Fibroblast of gingiva (primary cell): ENCODE measurements around the gene SIPA1L2.

ENCODE experiments used
- DNase-seq: peaks from one replicate; pipeline ENCODE4 v3.0.0-alpha.2; 2011; ENCODE audit warnings: low read depth

Gene SIPA1L2

DNA sequence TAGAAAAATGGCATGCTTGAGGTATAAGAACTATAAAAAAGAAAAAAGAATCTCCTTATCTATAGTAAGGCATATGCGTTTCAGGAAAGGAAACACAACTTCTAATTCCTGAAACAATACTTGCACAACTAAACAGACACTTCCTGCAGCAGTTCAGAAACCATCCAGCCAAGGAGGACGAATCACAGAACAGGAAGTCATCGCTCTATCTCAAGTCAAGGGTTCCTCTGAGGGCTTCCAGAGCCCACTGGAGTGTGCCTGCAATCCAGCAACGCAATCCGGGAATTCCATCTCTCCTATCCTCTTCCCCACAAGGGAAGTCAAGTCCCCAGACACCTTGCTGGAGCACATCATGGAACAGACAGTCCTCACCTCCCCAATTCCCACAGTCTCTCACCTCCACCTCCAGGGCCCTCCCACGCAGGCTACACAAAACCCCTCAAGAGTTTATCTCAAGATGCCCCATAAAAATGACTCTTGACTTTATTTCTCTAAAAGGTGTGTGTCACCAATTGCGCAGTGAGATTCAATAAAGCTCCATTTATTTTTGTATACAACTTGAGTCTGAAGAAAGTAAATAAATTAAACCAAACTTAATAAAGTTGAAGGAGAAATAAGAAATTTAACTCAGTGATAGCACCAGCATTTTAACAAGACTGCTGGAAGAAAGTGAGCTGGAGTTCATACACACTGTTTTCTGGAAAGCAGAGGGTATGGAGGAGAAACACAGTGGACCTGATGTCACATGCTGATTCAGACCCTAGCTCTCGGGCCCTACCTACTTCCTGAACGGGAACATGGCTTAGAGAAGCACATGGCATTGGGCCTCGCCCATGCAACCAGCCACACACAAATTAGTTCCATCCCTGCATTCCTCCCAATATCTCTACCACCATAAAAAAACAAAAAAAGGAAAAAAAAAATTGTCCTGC lies 39.9 kb downstream of the SIPA1L2 start:
- DNase-seq, result peak; percentile 24

DNA sequence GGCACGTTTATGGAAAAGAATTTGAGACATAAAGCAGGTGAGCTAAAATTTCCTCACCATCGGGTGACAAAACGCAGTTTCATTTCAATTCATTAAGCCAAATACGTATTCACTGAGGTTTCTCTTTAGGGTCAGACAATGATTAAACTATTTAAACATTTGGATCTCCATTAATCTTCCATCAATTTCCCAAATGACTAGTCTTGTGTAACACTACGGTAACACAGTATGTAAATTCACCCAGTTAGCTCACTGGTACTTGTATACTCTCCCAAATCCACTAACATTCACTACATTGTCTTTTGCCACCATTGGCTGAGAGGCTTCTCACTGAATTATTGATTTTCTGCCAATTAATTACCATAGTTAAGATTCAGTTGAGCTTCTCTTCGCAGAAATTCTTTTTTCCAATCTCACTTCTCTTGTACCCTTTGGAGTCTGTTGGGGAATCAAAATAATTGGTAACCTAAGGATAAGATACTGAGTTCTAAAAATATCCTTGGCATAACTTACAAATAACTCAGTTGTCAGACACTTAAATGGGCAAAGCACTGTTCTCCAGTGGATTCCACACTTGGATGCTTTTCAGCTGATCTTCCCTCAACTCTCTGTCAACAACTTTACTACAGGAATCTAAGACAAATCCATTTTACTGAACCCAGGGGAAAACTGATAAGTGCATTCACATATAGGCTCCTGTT lies 40.7 kb downstream of the SIPA1L2 start:
- no peak for DNase-seq

DNA sequence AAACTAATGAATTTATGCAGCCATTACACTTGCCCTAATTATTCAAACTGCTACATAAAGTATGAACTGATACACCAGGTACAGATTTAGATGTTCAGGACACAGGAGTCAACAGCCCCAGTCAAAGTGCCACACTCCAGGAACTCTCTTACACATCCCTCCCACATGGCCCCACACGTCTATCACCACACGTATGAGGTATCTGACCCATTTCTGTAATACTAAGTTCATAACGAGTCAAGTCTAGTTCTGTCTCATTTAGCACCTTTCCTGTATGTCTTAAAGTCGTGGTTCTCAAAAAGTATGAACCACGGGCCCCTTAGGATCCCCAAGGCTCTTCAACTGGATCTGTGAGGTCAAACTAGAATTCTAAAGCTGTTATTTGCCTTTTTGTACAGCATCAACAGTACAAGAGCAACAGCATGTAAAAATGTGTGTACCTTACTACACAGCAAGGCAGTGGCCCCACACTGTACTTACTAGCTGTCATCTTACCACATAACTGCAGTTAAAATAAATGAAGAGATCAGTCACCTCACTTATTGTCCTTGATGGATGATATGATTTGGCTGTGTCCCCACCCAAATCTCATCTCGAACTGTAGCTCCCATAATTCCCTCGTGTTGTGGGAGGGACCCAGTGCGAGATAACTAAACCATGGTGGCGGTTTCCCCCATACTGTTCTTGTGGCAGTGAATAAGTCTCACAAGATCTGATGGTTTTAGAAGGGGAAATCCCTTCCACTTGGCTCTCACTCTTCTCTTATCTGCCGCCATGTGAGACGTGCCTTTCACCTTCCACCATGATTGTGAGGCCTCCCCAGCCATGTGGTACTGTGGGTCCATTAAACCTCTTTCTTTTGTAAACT lies 42.6 kb downstream of the SIPA1L2 start:
- no peak for DNase-seq

DNA sequence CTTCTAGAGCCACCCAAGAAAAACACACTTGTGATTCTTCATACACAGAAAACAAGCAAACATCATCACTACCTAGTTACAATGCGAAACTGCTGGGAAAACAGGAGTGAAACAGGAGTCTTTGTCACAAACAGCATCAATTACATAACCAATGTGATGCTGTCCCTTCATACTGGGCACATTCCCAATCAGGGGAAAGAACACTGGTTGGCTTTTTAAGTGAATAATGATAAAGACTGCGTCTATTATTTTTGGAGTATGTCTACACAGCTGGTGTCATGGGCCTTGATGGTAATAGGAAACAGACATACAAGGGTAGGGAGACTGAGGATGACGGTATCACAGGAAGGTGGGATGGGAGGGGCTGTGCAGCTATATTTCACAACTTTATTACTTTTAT lies 43.3 kb downstream of the SIPA1L2 start:
- no peak for DNase-seq

DNA sequence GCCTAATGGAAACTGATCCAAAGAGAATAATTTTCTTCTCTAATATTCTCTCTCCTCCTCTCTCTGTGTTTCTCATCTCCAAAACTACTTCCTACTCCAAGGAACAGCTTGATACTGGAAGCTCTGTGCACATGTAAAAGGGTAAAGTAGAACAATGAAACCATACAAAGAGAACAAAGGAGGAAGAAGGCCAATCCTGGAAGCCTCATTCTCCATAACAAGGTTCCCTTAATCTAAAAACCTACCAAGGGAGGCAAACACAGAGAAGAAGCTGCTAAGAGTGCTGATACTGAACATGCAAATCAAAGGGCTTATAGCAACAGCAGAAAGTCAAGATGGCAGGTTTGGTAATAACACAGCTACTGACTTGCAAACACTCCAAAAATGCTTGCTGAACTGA lies 44.4 kb downstream of the SIPA1L2 start:
- DNase-seq, result no peak

DNA sequence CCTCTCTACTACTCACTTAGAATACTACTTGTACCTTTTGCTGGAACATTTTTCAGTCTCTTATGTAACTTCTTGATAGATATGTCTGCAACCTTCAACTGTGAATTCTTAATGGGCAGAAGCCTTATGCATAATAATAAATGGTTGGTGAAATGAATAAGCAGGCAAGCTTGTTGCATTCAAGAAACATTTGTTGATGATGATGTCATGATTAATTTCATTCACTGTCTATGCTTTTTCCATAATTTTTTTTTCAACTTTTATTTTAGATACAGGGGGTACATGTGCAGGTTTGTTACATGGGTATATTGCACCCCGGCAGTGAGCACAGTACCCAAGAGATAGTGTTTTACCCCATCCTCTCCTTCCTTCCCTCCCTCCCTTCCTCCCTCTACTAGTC lies 48.0 kb downstream of the SIPA1L2 start:
- no peak for DNase-seq
